ENCODE results near the gene GRK5.

Gene GRK5

DNA sequence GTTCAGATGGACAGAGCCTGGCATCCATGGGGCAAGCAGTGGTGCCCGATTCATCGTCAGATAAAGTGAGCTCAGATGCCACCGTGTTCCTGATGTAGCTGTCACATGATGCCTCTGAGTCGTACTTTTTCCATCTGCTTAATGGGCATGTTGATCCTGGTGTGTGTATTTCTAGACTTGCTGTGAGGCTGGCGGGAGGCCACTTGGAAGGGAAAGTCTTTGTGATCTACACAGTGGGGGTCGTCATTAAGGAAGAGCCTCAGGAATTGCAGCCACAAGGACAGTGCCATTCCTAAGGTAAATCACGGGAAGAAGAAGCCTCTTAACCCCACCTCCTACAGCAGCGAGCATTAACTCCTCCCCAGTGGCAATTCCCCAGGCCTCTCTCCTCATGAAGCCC is 272.2 kb downstream of the GRK5 start:
- H3K4me3 Mint-ChIP-seq: no peak overlapping the region
- intact Hi-C loops (cut with micrococcal nuclease): no loop called here
- H3K27ac Mint-ChIP-seq: no peak overlapping the region

DNA sequence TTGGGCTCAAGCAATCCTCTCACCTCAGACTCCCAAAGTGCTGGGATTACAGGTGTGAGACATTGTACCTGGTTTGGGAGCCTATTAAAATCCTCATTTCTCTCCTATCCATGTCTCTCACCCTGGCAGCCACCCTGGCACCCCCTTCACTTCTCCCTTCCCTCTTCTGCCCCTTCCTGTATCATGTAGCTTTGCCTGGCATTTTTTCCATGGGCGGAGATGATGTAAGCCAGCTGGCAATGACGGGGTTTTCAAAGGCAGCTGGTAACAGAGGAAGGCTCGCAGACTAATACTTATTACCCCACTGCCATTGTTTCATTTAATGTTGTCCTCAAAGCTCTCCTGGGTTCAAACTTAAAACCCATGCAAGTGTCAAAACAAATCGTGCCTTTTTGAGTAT is 273.3 kb downstream of the GRK5 start:
- Mint-ChIP-seq H3K27me3 (peaks cover 18% of the 10 kb centered on the region), H3K36me3 (ENCODE audit: low read depth) (peaks cover 13% of the 10 kb centered on the region), H3K4me1 (ENCODE audit: low read depth) (peaks cover 27% of the 10 kb centered on the region), H3K4me3 (no peak overlapping the region), H3K9me3 (peaks cover 12% of the 10 kb centered on the region), H3K27ac (no peak overlapping the region)
- intact Hi-C loops (cut with micrococcal nuclease): no loop called here

More for the DNA sequence above, 272.2 kb downstream of the GRK5 start:
- Mint-ChIP-seq H3K9me3 (peaks cover 12% of the 10 kb centered on the region), H3K27me3 (peaks cover 24% of the 10 kb centered on the region), H3K36me3 (ENCODE audit: low read depth) (peaks cover 13% of the 10 kb centered on the region), H3K4me1 (ENCODE audit: low read depth) (peaks cover 27% of the 10 kb centered on the region)

DNA sequence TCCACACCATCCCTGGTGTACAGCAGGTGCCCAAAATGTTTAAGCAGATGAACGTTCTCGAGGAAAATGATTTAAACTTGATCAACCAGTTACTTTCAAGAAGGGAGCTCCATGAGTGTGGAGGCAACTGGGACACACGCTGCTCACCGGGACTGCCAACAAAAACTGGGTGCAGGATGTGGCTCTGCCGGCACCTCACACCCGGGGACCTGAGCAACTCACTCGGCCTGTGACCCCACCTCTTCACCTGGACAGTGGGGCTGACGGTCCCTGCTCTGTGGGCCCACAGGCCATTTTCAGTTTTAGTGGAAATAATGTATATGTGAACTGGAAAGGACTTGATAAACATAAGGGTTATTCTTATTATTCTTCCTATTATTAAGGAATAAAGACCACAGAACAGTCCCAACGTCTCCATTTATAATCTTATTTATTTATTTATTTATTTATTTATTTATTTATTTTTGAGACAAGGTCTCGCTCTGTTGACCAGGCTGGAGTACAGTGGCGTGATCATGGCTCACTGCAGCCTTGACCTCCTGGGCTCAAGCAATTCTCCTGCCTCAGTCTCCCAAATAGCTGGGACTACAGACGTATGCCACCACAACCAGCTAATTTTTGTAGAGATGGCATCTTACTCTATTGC is 274.5 kb downstream of the GRK5 start:
- Mint-ChIP-seq H3K4me3 (no peak overlapping the region), H3K4me1 (ENCODE audit: low read depth) (peaks cover 27% of the 10 kb centered on the region), H3K27me3 (peaks cover 16% of the 10 kb centered on the region), H3K9me3 (peaks cover 12% of the 10 kb centered on the region), H3K36me3 (ENCODE audit: low read depth) (peaks cover 13% of the 10 kb centered on the region), H3K27ac (no peak overlapping the region)
- intact Hi-C loops (cut with micrococcal nuclease): no loop called here

DNA sequence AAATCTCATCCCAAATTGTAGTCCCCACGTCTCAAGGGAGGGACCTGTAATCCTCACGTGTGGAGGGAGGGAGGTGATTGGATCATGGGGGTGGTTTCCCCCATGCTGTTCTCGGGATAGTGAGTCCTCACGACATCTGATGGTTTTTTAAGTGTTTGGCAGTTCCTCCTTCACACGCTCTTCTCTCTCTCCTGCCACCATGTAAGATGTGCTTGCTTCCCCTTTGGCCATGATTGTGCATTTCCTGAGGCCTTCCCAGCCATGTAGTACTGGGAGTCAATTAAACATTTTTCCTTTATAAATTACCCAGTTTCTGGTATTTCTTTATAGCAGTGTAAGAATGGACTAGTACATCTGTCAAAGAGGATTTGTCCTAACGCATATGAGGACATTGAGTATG is 275.6 kb downstream of the GRK5 start:
- no peak overlapping the region for H3K4me3 Mint-ChIP-seq
- H3K27ac Mint-ChIP-seq: no peak overlapping the region
- peaks cover 12% of the 10 kb centered on the region for H3K9me3 Mint-ChIP-seq
- intact Hi-C loops (cut with micrococcal nuclease): no loop called here
- H3K36me3 Mint-ChIP-seq (ENCODE audit: low read depth): peaks cover 13% of the 10 kb centered on the region
- peaks cover 9% of the 10 kb centered on the region for H3K27me3 Mint-ChIP-seq
- H3K4me1 Mint-ChIP-seq (ENCODE audit: low read depth): peaks cover 23% of the 10 kb centered on the region

DNA sequence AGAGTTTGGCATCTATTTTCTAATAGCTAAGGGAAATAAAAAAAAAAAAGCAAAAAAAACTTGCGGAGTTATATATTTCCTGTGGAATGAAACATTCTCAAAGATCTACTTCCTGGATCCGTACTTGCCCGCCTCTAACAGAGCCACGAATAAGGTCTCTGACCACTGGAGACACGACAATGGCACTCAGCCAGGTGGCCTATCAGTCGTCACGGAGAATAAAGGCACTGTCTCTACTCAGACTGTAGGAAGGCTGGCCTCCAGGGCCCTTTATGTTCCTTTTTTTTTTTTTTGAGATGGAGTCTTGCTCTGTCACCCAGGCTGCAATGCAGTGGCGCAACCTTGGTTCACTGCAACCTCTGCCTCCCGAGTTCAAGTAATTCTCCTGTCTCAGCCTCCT is 276.5 kb downstream of the GRK5 start:
- Mint-ChIP-seq H3K4me1 (ENCODE audit: low read depth) (peaks cover 15% of the 10 kb centered on the region), H3K9me3 (peaks cover 12% of the 10 kb centered on the region), H3K36me3 (ENCODE audit: low read depth) (peaks cover 13% of the 10 kb centered on the region), H3K4me3 (no peak overlapping the region), H3K27me3 (peaks cover 9% of the 10 kb centered on the region), H3K27ac (no peak overlapping the region)
- intact Hi-C loops (cut with micrococcal nuclease): no loop called here

DNA sequence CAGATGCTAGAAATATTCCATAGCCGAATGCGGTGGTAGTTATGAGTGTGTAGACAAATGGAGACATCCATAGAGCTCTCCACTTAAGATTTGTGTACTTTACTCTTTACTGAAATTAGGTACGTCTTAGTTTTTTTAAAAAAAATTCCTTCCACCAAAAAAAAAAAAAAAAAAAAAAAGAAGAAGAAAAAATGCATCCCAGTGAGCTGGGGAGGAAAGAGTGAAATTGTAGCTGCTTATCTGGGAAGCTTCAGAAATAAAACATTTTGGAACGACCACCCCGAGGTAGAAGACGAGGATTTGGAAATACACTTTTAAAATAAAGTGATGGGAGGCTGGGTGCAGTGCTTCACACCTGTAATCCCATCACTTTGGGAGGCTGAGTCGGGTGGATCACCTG is 281.3 kb downstream of the GRK5 start:
- Mint-ChIP-seq H3K4me3 (no peak overlapping the region), H3K27ac (no peak overlapping the region), H3K4me1 (ENCODE audit: low read depth) (peaks cover 15% of the 10 kb centered on the region), H3K27me3 (no peaks in the 10 kb centered on the region), H3K36me3 (ENCODE audit: low read depth) (peaks cover 8% of the 10 kb centered on the region), H3K9me3 (no peaks in the 10 kb centered on the region)
- intact Hi-C loops (cut with micrococcal nuclease): no loop called here

DNA sequence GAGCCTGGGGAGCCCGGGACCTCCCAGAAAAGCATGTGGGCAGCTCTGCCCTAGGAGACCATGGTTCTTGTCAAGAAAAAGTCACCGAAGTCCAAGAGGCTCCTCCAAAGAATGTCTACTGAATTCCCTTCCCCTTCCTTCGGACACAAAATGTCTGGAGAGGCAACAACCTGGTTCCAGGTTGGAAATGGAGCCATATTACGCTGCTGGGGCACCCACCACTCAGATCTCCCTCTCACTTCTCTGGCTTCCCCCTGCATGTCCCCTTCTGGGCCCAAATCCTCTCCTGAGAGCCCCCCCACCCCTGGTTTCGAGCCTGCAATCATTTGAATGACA is 282.6 kb downstream of the GRK5 start:
- no peaks in the 10 kb centered on the region for H3K9me3 Mint-ChIP-seq
- intact Hi-C loops (cut with micrococcal nuclease): no loop called here
- H3K27ac Mint-ChIP-seq: no peak overlapping the region
- no peaks in the 10 kb centered on the region for H3K27me3 Mint-ChIP-seq
- peaks cover 16% of the 10 kb centered on the region for H3K36me3 Mint-ChIP-seq (ENCODE audit: low read depth)
- H3K4me1 Mint-ChIP-seq (ENCODE audit: low read depth): peaks cover 19% of the 10 kb centered on the region
- no peak overlapping the region for H3K4me3 Mint-ChIP-seq

DNA sequence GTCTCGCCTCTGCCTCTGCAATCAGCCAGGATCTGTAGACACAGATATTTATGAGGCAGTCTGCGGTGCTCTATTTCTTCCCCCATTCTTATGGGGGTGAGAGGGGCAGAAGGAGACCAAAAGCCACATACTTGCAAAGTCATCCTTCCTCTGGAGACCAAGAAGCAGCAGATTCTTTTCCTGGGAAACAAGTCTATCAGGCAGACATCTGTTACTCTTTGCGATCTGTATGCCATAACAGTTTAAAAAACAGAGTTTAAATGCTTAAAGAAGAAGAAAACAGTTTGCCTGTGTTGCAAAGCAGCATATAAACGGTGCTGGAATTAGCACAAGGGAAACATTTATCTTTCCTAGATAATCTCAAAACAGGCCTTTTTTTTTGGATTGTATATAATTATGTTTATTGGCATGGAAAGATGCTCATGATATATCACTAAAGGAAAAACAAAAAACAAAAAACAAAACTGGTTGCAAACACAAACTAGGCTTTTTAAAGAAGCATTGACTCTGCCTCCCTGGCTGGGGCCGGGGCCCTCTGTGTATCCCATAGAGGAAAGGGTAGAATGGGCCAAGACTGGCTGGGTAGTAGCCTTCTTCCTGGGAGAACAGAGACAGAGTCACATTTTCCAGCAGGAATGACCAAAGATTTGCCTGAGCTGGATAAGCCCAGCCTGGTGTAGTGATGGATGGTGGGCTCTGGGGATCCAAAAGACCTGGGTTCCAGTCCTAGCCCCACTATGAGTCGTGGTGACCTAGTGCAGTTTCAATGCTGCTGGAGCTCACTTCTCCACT is 284.8 kb downstream of the GRK5 start:
- Mint-ChIP-seq H3K27me3 (no peaks in the 10 kb centered on the region), H3K4me3 (no peak overlapping the region), H3K9me3 (no peaks in the 10 kb centered on the region), H3K27ac (no peak overlapping the region), H3K4me1 (ENCODE audit: low read depth) (peaks cover 19% of the 10 kb centered on the region), H3K36me3 (ENCODE audit: low read depth) (peaks cover 35% of the 10 kb centered on the region)
- intact Hi-C loops (cut with micrococcal nuclease): no loop called here

DNA sequence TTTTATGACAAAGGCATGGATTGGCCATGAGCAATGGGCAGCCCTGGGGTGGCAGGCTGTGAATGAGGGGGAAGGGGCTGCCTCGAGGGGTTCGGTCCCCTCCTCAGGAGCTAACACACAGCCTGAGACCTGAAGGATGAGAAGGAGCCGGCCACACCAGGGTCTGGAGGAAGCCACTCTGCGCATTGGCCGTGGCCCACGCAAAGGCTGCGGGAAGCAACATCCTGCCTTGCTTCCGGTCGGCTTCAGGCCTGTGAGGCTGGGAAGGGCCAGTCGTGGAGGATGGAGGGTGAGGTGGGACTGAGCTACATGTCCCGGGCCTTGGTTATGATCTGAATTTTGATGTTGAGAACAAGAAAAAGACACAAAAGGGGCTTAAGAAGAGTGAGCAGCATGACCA is 285.8 kb downstream of the GRK5 start:
- intact Hi-C loops (cut with micrococcal nuclease): no loop called here
- no peak overlapping the region for H3K4me3 Mint-ChIP-seq
- H3K36me3 Mint-ChIP-seq (ENCODE audit: low read depth): peaks cover 45% of the 10 kb centered on the region
- no peaks in the 10 kb centered on the region for H3K27me3 Mint-ChIP-seq
- H3K4me1 Mint-ChIP-seq (ENCODE audit: low read depth): peaks cover 19% of the 10 kb centered on the region
- no peaks in the 10 kb centered on the region for H3K9me3 Mint-ChIP-seq
- no peak overlapping the region for H3K27ac Mint-ChIP-seq

DNA sequence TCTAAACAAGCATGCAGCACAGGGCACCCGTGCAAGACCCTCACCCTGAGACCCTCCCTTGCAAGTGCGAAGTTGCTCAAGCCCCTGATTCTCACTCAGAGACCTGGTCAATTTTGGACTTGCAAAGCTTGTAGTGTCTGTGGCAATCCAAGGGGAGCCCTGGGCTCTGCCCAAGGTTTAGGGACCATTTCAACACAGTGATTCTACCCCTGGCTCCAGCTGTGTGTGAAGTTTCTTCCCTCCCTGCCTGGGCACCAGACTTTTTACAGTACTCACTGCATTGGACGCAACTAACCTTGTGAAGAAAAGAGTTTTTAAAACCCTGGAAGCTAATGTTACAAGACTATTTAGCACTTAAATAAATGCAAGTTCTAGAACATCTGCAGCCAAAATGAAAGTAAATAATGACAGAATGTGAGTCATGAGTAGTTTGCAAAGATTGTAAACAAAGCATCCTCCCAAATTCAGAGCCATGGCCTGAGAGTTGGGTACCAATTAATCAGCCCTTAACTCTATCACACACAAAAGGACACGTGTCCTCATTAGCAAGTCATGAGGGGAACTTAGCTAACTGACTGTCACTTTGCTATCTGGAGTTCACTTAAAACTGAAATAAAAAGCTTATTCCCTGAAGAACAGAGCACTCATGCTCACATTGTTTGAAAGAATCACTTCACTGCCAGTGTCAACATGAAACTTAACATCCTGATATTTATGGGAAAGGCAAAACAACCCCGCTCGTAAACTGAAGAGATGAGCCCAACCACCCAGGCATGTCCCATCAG is 287.1 kb downstream of the GRK5 start:
- Mint-ChIP-seq H3K36me3 (ENCODE audit: low read depth) (peaks cover 58% of the 10 kb centered on the region), H3K27ac (no peak overlapping the region), H3K27me3 (no peaks in the 10 kb centered on the region), H3K4me3 (no peak overlapping the region), H3K9me3 (no peaks in the 10 kb centered on the region), H3K4me1 (ENCODE audit: low read depth) (peaks cover 19% of the 10 kb centered on the region)
- intact Hi-C loops (cut with micrococcal nuclease): no loop called here

DNA sequence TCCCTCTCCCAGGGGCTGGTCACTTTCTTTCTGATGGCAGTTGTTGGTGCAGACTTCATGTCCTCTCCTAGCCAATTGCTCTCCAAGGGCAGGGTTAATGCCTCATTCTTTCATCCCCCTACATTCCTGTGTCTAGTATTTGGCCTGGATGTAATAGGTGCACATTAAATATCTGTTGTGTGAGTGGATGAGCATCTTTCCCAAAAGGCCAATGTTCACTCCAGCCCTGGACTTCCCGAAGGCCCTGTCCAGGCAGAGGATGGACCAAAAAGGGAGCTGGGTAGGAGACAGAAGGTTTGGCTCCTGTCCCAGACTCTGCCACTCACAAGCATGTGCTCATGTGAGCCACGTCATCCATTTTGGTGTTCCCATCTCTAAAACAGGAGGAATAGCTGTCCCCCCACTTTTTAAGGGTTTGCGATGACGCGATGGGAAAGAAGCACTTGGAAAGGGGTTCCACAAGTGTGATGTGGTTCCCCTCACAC is 287.7 kb downstream of the GRK5 start:
- Mint-ChIP-seq H3K27me3 (no peaks in the 10 kb centered on the region), H3K4me1 (ENCODE audit: low read depth) (peaks cover 14% of the 10 kb centered on the region), H3K4me3 (no peak overlapping the region), H3K27ac (no peak overlapping the region), H3K9me3 (no peaks in the 10 kb centered on the region), H3K36me3 (ENCODE audit: low read depth) (peaks cover 64% of the 10 kb centered on the region)
- intact Hi-C loops (cut with micrococcal nuclease): no loop called here

DNA sequence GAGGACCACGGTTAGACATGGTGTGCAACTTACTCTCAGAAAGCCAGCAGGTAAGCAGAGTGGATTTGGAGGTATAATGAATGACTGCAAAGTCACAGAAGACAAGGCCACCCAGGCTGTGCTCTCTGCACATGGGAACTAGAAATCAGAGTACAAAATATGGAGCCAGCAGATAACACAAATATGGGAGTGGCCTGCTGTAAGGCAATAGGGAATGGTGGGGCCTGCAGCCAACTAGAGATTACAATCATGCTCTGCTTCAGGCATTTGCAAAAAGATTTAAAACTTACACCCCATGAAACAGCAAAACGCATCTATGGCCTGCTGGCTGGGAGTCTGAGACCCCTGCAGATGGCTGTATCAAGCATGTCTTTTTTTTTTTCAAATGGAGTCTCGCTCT is 288.2 kb downstream of the GRK5 start:
- no peaks in the 10 kb centered on the region for H3K27me3 Mint-ChIP-seq
- H3K36me3 Mint-ChIP-seq (ENCODE audit: low read depth): peaks cover 68% of the 10 kb centered on the region
- intact Hi-C loops (cut with micrococcal nuclease): no loop called here
- H3K9me3 Mint-ChIP-seq: no peaks in the 10 kb centered on the region
- H3K4me3 Mint-ChIP-seq: no peak overlapping the region
- H3K4me1 Mint-ChIP-seq (ENCODE audit: low read depth): peaks cover 12% of the 10 kb centered on the region
- H3K27ac Mint-ChIP-seq: no peak overlapping the region

DNA sequence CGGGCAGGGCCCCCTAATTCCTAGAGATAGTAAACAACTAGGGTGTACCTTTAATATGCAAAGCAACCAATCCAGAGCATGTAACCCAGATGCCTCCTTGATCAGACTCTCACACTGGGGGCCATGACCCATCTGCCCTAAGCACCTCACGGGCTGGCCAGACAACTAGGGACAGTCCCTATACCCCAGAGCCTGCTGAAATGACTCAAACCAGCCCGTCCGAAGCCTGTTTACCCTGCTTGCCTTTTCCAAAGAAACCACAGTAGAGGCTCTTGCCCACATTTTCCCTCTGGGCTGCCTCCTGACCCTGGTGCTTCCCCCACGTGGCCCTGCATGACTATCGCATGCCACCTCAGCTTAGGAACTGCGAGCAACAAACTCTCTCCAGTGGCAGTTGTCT is 288.9 kb downstream of the GRK5 start:
- Mint-ChIP-seq H3K27ac (no peak overlapping the region), H3K4me1 (ENCODE audit: low read depth) (peaks cover 12% of the 10 kb centered on the region), H3K4me3 (no peak overlapping the region), H3K27me3 (no peaks in the 10 kb centered on the region), H3K36me3 (ENCODE audit: low read depth) (peaks cover 75% of the 10 kb centered on the region), H3K9me3 (no peaks in the 10 kb centered on the region)
- intact Hi-C loops (cut with micrococcal nuclease): no loop called here

DNA sequence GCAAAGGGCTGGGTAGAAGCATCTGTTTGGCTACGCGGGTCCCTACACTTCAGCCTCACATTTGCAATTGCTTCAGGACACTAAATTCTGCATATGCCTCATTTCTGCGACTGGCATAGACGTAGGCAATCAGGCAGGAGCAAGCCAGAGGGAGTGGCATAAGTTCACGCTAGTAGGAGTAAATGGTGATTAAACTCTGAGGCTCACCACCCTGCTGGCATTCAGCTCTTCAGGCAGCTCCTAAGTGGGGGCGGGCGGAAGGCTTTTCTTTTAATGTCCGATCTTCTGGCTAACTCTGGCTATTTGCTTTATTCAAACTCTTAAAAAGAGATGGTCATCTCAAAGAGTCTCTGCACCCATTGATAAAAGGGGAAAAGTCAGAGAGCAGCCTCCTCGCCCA is 289.9 kb downstream of the GRK5 start:
- Mint-ChIP-seq H3K9me3 (no peaks in the 10 kb centered on the region), H3K27me3 (no peaks in the 10 kb centered on the region), H3K4me1 (ENCODE audit: low read depth) (peaks cover 12% of the 10 kb centered on the region), H3K27ac (no peak overlapping the region), H3K4me3 (no peak overlapping the region), H3K36me3 (ENCODE audit: low read depth) (peaks cover 83% of the 10 kb centered on the region)
- intact Hi-C loops (cut with micrococcal nuclease): no loop called here
